Effector CD8-positive, alpha-beta T cell (primary cell): Measurements from ENCODE around the gene DCLRE1C.
"Not testable (repeated sequence)": the region's sequence is repeated elsewhere in the genome, so short reads cannot be mapped to it uniquely, and the experiment has no call there.

Experiments
- DNase-seq: peaks from one replicate; lab custom pipeline; 2025; lab: John Stamatoyannopoulos, UW

Gene DCLRE1C

GRCh38 chr10:14945108-14945507 lies 8.8 kb downstream of the DCLRE1C start:
- no peak for DNase-seq

GRCh38 chr10:14942950-14943338 lies 11.0 kb downstream of the DCLRE1C start:
- DNase-seq: not testable (repeated sequence)

- DNase-seq: not testable (repeated sequence)
Measured at GRCh38 chr10:14942147-14942949, 11.5 kb downstream of the DCLRE1C start.

GRCh38 chr10:14938971-14939370 lies 14.9 kb downstream of the DCLRE1C start:
- not testable (repeated sequence) for DNase-seq

GRCh38 chr10:14936584-14936983 lies 17.3 kb downstream of the DCLRE1C start:
- no peak for DNase-seq

GRCh38 chr10:14930610-14931009 lies 23.3 kb downstream of the DCLRE1C start:
- no peak for DNase-seq

GRCh38 chr10:14926722-14927416 lies 27.0 kb downstream of the DCLRE1C start:
- DNase-seq: no peak

GRCh38 chr10:14926061-14926470 lies 27.8 kb downstream of the DCLRE1C start:
- DNase-seq: no peak

GRCh38 chr10:14925268-14925667 lies 28.6 kb downstream of the DCLRE1C start:
- no peak for DNase-seq

GRCh38 chr10:14924013-14924412 lies 29.9 kb downstream of the DCLRE1C start:
- DNase-seq: no peak

- DNase-seq: no peak
Measured at GRCh38 chr10:14918964-14919363, 34.9 kb downstream of the DCLRE1C start.

- no peak for DNase-seq
Measured at GRCh38 chr10:14917827-14918226, 36.1 kb downstream of the DCLRE1C start.

GRCh38 chr10:14916600-14916999 lies 37.3 kb downstream of the DCLRE1C start:
- DNase-seq: no peak

GRCh38 chr10:14911801-14912200 lies 42.1 kb downstream of the DCLRE1C start:
- no peak for DNase-seq

- no peak for DNase-seq
Measured at GRCh38 chr10:14910953-14911352, 42.9 kb downstream of the DCLRE1C start.

- DNase-seq: no peak
Measured at GRCh38 chr10:14909101-14909500, 44.8 kb downstream of the DCLRE1C start.

- DNase-seq: not testable (repeated sequence)
Measured at GRCh38 chr10:14907591-14907990, 46.3 kb downstream of the DCLRE1C start.

GRCh38 chr10:14906765-14907164 lies 47.1 kb downstream of the DCLRE1C start:
- DNase-seq: no peak

- DNase-seq: no peak
Measured at GRCh38 chr10:14905890-14906289, 48.0 kb downstream of the DCLRE1C start.

- DNase-seq: no peak
Measured at GRCh38 chr10:14904864-14905263, 49.0 kb downstream of the DCLRE1C start.

GRCh38 chr10:14904316-14904732 lies 49.6 kb downstream of the DCLRE1C start:
- no peak for DNase-seq

- DNase-seq: no peak
Measured at GRCh38 chr10:14891151-14891550, 62.7 kb downstream of the DCLRE1C start.

GRCh38 chr10:14889318-14889717 lies 64.6 kb downstream of the DCLRE1C start:
- no peak for DNase-seq
